Fibroblast of the aortic adventitia (primary cell): Measurements from ENCODE around the gene SQOR. TPM values are rescaled to one million over a fixed set of nuclear protein-coding genes. Genes with fewer than 3 reads are reported as not detected.

Experiments used
- DNase-seq: peaks from one replicate; pipeline ENCODE4 v3.0.0-alpha.2; 2010; ENCODE audit warnings: low read depth
- H3K4me3 ChIP-seq: 2 replicates; pipeline ENCODE4 v1.5.1; 2011; ENCODE audit warnings: low read depth, mild to moderate bottlenecking, control low read depth, low read length, moderate library complexity
- total RNA-seq: library from RNA; depleted of rRNA; stranded (reverse); fragments of >200 nt; gene quantifications from 2 replicates; pipeline ENCODE4 v1.2.3, GENCODE V29; 2012; ENCODE audit warnings: low replicate concordance
- TF ChIP-seq, protein P1 (sequence below): IDR thresholded peaks from 2 replicates; pipeline ENCODE4 v1.5.1; 2011; ENCODE audit warnings: mild to moderate bottlenecking, low read length, control low read depth, inconsistent platforms; ENCODE audit not compliant: insufficient read depth

SQOR gene
- total RNA-seq, 1 donor: 101 TPM

DNA sequence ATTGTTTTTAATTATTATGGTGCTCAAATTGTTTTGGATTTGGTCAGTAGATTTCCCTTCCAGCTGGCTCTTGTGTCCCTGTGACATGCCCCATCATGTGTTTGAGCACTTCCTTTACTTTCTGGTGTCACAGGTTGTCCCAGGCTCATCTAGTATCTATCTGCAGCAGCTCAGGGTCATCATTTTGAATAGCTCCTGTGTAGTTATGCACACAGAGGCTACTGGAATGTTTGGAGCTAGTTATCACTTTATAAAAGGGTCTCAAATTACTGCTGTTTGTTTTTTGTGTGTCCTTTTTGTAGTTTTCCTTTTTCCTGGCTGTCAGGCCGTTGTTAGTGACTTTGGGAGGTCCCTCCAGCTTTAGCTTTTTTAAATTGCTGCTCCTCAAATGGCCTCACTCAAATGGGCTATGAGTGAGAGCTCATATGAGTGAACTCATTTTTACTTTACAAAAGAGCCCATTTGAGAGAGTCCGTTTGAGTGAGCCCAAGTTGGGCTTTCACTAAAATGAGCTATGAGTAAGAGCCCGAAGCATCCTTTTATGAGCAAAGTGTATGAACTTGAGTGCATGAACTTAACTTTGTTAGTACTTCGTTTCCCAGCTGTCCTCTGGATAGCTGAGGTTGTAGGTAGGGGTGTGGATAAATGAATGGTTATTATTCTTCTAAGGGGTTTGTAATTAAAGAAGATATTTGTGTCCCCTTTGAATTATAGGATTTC is 43.8 kb downstream of the SQOR start:
- no peak for DNase-seq
- no peak overlapping the region for H3K4me3 ChIP-seq
- TF ChIP-seq, protein P1, sequence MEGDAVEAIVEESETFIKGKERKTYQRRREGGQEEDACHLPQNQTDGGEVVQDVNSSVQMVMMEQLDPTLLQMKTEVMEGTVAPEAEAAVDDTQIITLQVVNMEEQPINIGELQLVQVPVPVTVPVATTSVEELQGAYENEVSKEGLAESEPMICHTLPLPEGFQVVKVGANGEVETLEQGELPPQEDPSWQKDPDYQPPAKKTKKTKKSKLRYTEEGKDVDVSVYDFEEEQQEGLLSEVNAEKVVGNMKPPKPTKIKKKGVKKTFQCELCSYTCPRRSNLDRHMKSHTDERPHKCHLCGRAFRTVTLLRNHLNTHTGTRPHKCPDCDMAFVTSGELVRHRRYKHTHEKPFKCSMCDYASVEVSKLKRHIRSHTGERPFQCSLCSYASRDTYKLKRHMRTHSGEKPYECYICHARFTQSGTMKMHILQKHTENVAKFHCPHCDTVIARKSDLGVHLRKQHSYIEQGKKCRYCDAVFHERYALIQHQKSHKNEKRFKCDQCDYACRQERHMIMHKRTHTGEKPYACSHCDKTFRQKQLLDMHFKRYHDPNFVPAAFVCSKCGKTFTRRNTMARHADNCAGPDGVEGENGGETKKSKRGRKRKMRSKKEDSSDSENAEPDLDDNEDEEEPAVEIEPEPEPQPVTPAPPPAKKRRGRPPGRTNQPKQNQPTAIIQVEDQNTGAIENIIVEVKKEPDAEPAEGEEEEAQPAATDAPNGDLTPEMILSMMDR: no peak

DNA sequence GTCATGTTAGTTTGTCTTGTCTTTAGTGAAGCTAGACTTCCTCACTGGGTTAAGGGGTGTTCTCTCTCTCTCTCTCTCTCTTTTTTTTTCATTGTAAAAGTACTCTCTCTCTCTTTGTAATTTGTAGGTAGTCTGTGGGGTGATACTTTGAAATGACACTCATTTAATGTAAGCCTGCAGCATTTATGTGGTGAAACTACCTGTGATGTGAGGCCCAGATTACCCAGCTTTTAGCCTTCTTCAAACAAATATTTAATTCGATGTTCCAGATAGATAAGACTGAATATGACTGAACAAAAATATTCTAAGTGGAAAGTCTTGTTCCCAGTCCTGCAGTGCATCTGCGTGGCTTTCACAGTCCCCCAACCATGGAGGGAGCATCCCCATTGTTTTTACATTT is 49.7 kb downstream of the SQOR start:
- TF ChIP-seq, protein P1: no peak
- DNase-seq: no peak

DNA sequence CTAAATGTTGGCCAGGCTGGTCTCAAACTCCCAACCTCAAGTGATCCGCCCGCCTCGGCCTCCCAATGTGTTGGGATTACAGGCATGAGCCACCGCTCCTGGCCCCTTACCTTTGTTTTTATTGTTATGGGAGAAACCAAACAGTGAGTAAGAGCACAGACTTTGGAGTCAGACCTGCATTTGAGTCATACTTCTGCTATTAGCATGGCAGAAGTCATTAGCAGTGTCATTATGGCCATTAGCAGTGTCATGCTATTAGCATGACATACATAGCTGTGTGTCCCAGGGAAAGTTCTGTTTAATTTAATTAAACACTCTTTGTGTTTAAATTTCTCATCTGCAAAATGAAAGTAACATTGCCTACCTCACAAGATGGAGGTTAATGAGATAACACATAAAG is 54.8 kb downstream of the SQOR start:
- H3K4me3 ChIP-seq: no peak overlapping the region
- DNase-seq: no peak
- TF ChIP-seq, protein P1: no peak

More for the DNA sequence above, 49.7 kb downstream of the SQOR start:
- no peak overlapping the region for H3K4me3 ChIP-seq

DNA sequence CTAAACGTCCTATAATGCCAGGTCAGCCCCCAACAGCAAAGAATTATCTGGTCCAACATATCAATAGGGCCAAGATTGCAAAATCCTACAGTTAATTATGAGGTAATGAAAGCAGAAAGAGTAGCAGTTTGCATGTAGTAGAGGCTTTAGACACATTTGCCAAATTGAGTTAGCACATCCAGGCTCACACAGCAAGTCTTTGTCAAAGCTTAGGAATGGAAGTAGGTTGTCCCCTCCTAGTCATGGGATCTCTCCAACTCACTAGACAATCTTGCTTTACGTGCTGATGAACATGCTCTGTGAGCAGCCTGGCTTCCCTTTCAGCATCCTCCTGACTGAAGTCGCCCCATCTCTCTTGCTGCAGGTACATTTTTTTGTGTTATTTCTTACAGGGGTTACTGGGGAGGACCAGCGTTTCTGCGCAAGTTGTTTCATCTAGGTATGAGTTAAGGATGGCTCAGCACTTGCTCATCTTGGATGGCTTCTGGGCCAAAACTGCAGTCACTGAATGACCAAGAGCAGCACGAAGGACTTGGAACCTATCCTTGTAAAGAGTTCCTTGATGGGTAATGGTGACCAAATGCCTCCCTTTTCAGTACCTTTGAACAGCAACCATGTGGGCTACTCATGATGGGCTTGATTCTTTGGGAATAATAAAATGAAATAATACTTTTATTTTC is 55.9 kb downstream of the SQOR start:
- peak; percentile 48 for DNase-seq
- no peak overlapping the region for H3K4me3 ChIP-seq
- TF ChIP-seq, protein P1: no peak

DNA sequence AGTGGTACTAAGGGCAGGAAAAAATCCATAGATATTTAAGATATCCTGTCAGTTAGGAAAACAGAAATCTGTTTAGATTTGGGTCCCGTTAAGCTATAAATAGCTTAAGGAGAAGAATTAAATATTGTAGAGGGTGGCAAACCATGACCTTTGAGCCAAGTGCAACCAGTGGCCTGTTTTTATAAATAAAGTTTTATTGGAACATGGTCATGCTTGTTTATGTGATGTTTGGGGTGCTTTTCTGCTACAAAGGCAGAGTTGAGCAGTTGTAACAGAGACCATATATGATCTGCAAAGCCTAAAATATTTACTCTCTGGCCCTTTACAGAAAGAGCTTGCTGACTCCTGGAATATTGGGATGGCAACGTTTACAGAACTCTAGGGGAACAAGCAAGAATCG is 66.3 kb downstream of the SQOR start:
- no peak overlapping the region for H3K4me3 ChIP-seq
- TF ChIP-seq, protein P1: no peak
- no peak for DNase-seq

DNA sequence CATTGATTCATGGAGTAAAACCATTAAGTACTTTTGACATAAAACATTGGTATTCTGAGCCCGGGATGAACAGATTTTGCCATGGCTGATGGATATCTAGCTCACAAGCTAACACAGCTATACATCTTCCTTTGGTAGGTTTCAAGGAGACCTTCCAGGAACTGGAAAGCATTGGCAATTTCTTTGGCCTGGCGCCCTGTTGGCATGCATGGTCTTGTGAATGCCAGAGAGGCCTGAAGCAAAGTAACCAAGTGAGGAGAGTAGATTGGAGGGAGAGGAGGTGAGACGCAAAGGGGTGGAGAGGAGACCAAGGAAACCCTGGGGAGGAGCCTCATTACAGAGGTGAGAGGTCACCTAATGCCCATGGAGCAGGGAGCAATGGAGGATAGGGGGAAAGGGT is 67.2 kb downstream of the SQOR start:
- no peak overlapping the region for H3K4me3 ChIP-seq
- TF ChIP-seq, protein P1: no peak
- DNase-seq: no peak
